Umbilical cord (tissue), 2 donors: Measurements from ENCODE around the gene TMC1. TPM values are rescaled to one million over a fixed set of nuclear protein-coding genes. Genes with fewer than 3 reads are reported as not detected.
"Not testable (repeated sequence)": the region's sequence is repeated elsewhere in the genome, so short reads cannot be mapped to it uniquely, and the experiment has no call there.

Experiments
- DNase-seq: peaks from one replicate; pipeline ENCODE4 v3.0.0-alpha.2; 2015; ENCODE audit warnings: low spot score
- total RNA-seq: library from RNA; depleted of rRNA; stranded (reverse); fragments of >200 nt; gene quantifications from one replicate; pipeline ENCODE4 v1.2.3, GENCODE V29; 2014; ENCODE audit warnings: low replicate concordance; ENCODE audit not compliant: insufficient read depth

TMC1 gene
- total RNA-seq, 1 donor from 2014 or later: 0.96 TPM

DNA sequence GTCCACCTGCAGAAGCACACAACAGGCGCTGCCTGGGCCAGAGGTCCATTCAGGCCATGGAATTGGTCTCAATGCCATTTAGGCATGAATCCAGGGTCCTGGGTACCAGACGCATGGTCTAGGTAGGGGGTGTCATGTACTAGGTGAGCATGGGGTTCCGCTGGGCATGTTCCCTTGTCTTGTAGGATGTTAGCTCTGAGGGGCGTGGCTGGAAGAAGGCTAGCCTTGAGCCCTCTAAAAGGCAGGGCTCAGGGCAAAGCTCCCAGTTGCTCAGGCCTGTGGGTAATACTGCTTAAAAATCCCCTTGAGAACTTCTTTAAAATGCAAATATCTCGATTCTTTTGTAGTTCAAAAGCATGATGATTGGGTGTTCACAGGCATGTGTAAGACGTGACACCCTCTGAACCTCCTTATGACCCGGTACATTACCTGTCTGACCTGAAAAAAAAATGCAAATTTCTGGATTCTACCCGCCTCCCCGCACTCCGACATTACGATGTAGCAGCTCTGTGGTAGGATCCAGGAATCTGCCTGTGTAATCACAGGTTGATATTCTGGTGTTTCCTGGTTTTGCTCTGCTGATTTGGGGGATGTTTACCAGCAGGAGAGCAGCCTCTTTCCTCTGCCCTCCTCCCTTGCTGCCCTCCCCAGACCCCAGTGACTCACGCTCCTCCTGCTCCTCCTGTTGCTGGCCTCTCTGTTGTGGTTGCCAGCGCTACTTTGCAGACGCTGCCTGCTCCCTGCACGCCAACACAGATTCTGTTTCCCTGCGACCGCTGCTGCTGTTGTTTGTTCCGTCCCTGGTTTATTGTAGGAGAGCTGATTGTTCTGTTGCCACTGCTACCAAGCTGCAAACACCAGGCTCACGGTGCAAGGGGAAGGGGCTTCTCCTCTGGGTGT is 5.7 kb downstream of the TMC1 start:
- peak; percentile 95 for DNase-seq

DNA sequence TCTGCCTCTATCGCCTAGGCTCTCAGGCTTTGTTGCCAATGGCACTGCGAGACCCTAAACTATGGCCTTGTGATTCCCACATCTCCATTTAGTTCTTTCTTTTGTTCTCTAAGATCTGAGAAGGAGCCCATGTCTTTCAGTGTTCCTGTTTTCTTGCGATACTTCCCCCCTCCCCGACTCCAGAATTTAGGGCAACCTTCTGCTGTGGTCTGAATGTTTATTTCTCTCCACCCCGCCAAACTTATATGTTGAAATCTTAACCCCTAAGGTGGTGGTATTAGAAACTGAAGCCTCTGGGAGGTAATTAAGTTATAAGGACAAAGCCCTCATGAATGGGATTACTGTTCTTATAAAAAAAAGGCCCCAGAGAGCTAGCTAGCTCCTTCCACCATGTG is 6.4 kb downstream of the TMC1 start:
- DNase-seq: no peak

- no peak for DNase-seq
These were observed 8.1 kb downstream of the TMC1 start for GRCh38 chr9:72529531-72529930.

- DNase-seq: peak; percentile 31
These were observed 11.9 kb downstream of the TMC1 start for GRCh38 chr9:72533322-72533721.

- no peak for DNase-seq
These were observed 13.5 kb downstream of the TMC1 start for GRCh38 chr9:72534931-72535330.

DNA sequence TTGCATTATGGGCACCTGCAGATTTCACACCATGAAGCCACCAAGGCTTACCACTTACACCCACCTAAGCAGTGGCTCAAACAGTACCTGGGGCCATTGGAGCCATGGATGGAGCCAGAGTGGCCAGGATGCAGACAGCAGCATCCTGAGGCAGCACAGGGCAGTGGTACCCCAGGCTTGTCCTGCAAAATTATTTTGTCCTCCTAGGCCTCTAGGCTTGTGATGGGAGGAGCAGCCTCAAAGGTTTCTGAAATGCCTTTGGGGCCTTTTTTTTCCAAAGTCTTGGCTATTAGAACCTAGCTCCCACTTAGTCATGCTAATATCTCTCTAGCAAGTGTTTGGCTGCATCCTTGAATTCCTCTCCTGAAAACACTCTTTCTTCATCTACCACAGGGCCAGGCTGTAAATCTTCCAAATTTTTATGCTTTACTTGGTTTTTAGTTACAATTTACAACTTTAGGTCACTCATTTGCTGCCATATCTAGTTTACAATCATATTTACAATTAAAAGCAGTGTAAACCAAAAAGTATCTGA is 15.7 kb downstream of the TMC1 start:
- DNase-seq: no peak

DNA sequence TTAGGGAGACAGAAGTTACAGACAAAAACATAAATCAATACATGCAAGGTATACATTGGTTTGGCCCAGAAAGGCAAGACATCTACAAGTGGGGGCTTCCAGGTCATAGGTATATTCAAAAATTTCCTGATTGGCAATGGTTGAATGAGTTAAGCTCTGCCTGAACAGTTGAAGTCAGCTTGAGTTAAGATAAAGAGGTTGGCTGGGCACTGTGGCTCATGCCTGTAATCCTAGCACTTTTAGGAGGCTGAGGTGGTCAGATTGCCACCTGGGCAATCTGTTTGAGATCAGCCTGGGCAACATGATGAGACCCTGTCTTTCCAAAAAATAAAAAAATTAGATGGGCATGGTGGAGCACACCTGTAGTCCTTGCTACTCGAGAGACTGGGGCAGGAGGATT is 16.3 kb downstream of the TMC1 start:
- DNase-seq: no peak

DNA sequence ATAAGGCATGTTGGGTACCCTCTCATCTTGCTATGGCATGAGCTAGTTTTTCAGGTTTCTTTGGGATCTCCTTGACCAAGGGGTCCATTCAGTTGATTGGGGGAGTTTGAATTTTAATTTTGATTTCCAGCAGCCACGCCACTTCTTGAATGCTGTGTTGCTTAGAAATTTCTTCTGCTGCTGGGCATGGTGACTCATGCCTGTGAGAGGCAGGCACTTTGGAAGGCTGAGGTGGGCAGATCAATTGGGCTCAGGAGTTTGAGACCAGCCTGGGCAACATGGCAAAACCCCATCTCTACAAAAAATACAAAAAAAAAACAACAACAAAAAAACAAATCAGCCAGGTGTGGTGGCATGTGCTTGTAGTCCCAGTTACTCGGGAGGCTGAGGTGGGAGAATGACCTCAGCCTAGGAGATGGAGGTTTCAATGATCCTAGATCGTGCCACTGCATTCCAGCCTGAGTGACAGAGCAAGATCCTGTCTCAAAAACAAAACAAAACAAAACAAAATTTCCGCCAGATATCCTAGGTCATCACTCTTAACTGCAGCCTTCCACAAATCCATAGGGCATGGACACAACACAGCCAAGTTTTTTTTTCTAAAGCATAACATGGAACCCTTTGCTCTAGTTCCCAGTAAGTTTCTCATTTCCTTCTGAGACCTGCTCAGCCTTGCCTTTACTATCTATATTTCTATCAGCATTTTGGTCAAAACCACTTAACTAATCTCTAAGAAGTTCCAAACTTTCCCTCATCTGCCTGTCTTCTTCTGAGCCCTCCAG is 17.7 kb downstream of the TMC1 start:
- DNase-seq: no peak

GRCh38 chr9:72539824-72540347 is 18.5 kb downstream of the TMC1 start:
- DNase-seq: no peak

GRCh38 chr9:72540348-72540873 is 19.0 kb downstream of the TMC1 start:
- DNase-seq: no peak

GRCh38 chr9:72542537-72542833 is 21.1 kb downstream of the TMC1 start:
- DNase-seq: not testable (repeated sequence)

- DNase-seq: no peak
These were observed 21.5 kb downstream of the TMC1 start for GRCh38 chr9:72542917-72543316.

DNA sequence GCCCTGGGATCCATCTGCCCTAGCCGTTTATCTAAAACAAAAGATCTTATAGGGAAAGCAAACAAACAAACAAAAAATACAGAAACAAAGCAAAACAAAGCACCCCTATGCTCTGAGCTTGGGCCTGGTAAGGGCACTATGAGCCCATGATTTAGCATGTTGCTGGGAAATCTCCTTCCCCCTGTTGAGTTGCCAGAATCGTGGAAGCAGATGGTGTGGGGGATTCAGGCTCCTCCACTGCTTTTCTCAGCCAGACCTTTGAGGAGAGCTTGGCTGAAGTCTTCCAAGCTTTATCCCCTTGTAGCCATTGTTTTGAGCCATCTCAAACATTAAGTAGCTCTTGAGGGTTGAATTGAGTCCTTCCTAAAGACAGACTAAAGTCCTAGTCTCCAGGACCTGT is 29.9 kb downstream of the TMC1 start:
- no peak for DNase-seq

GRCh38 chr9:72552356-72552755 is 30.9 kb downstream of the TMC1 start:
- DNase-seq: no peak

DNA sequence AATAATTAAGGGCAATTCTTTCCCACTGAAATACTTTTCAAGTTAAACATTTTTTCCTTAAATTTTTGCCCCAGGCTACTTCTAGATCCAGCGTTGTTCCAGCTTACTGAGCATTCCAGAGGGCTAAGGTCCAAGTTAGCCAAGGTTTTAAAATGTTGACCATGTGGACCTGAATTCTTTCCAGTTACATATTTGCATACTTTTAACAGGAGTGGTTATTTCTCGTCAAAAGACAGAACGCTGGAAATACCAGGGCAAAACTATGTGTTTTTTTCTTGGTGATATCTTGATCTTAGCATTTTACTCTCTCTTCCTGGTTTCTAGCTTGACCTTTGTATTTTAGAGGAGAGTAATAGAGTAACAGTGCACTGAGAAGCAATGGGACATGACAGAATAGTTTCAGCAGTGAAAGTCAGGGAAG is 32.8 kb downstream of the TMC1 start:
- DNase-seq: peak; percentile 85

DNA sequence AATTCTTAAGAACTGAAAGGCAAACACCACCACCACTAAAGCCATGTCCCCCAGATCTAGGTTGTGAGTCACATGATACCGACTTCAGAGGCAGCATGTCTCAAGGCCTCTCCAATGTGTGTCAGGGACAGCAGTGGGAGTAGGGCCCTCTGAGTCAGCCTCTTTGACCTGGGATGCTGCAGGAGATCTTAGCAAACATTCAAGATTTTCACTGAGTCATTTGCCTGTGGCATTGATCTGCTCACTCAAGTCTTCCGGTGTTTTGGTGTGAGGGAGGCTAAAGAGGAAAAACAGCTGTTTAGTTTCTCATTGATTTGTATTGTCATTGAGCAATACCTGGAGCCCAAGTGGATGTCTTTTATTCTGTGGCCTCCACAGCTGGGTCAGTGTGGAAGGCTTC is 36.1 kb downstream of the TMC1 start:
- no peak for DNase-seq

- DNase-seq: no peak
These were observed 38.7 kb downstream of the TMC1 start for GRCh38 chr9:72560086-72560485.

DNA sequence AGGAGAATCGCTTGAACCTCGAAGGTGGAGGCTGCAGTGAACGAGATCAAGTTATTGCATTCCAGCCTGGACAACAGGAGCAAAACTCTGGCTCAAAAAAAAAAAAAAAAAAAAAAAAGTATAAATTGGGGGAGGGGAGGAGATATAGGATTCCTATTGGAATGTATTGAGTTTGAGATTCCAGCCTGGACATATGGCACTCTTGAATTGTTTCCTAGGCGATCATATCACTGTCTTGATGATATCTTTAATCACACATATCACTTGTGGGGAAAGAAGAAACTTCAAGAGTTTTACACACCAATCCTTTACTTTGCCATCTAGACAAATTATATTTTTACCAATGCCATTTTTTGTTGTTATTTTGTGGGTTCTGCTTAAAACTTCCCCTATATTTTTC is 42.4 kb downstream of the TMC1 start:
- no peak for DNase-seq

GRCh38 chr9:72564479-72565281 is 43.3 kb downstream of the TMC1 start:
- no peak for DNase-seq

DNA sequence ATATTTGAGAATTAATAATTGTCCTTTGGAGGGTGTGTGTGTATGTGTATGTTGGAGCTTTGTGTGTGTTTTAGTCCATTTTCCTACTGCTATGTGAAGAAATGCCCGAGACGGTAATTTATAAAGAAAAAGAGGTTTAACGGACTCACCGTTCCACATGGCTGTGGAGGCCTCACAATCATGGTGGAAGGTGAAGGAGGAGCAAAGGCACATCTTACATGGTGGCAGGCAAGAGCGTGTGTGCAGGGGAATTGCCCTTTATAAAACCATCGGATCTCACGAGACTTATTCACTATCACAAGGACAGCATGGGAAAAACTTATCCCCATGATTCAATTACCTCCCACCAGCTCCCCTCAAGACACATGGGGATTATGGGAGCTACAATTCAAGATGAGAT is 44.1 kb downstream of the TMC1 start:
- no peak for DNase-seq

DNA sequence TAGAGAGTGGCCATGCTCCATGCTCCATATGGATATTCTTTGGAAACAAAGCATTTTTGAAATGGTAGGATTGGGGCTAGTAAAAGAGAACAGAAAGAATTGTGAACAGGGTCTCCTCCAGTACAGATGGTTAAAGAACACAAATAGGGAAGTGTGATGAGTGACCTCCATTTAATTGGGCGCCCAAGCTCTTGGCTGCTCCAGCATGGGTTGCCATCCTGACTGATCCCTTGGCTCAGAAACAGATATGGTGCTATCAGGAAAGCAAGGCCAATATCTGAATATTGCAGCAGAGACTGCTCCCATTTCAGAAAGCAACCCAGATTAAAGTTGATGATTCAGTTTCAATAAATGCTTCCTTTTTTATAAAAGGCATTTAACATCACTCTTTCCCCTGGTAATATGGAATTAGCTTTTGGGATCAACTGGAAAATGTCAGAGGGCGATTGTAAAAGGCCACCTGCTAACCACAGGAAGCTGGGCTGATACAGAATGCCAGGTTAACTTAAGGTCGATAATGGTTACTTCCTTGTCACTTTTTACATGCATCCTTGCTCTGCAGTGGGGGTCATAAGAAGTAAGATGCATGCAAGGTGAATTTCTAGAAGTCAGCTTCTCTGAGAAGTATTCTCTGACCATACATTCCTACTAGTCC is 52.9 kb downstream of the TMC1 start:
- DNase-seq: no peak
